ENCODE measurements around the gene C1QTNF1. TPM values are rescaled to one million over a fixed set of nuclear protein-coding genes. Genes with fewer than 3 reads are reported as not detected.

Gene C1QTNF1
- total RNA-seq, 1 experiment from 2014 or later: 4.0 TPM

GRCh38 chr17:79044462-79044861 is 20.5 kb downstream of the C1QTNF1 start:
- intact Hi-C loops (cut with micrococcal nuclease): no loop called here
- CTCF ChIA-PET: interaction anchor here (1.0 to 3.2 kb wide), 7 partner anchors 8 to 348 kb away, joined by 4 to 44 read pairs (median 13); partner anchors contain the start of gene ENGASE
- Histone ChIP-seq H4K20me1 (ENCODE audit: insufficient read depth) (no peaks in the 10 kb centered on the region), H3K27me3 (ENCODE audit: insufficient read depth, low read length) (no peaks in the 10 kb centered on the region), H3K9ac (ENCODE audit: low read length) (no peak overlapping the region), H3K4me3 (replicated peaks in 1 of 2; ENCODE audit: low read depth in 1 of 2, low read length in 2 of 2) (no peak overlapping the region), H3K79me2 (ENCODE audit: insufficient read depth, low read length) (no peaks in the 10 kb centered on the region), H3K4me1 (ENCODE audit: control insufficient read depth in 1 of 2, insufficient read depth in 2 of 2, low read length in 2 of 2) (peaks cover 0 to 13% of the 10 kb centered on the region in 2 experiments; a peak in 3 of 4 replicates), H3K4me2 (ENCODE audit: low read length) (no peak overlapping the region), H3K9me2 (ENCODE audit: insufficient read depth) (no peaks in the 10 kb centered on the region), H2AFZ (ENCODE audit: low read depth, low read length, poor library complexity, severe bottlenecking) (no peak overlapping the region), H3K9me3 (ENCODE audit: control insufficient read depth in 1 of 2, insufficient read depth in 1 of 2, low read depth in 1 of 2, low read length in 2 of 2) (no peaks in the 10 kb centered on the region), H3K36me3 (ENCODE audit: control insufficient read depth in 1 of 2, insufficient read depth in 2 of 2, low read length in 2 of 2) (no peaks in the 10 kb centered on the region), H3K27ac (ENCODE audit: low read depth, low read length) (no peak overlapping the region)
- no TSS peak for BruUV-seq (replicated peaks)
- DNase-seq (ENCODE audit: low read depth, low spot score) (no peak), ATAC-seq (no peak)
- POLR2A ChIA-PET: no interaction called here
- TF ChIP-seq, protein P1, sequence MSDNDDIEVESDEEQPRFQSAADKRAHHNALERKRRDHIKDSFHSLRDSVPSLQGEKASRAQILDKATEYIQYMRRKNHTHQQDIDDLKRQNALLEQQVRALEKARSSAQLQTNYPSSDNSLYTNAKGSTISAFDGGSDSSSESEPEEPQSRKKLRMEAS (IDR thresholded peaks at IDR 0.05): no peak
- TF ChIP-seq POLR2A (IDR thresholded peaks at IDR 0.05; ENCODE audit: borderline replicate concordance, extremely low read depth, insufficient read depth, insufficient read length) (no peak), EZH2phosphoT487 (IDR thresholded peaks at IDR 0.05; ENCODE audit: borderline replicate concordance) (no peak), ZNF274 (IDR thresholded peaks at IDR 0.05; ENCODE audit: low read depth, low read length) (no peak), SRF (IDR thresholded peaks at IDR 0.05; ENCODE audit: low read depth) (no peak), POLR2AphosphoS5 (IDR thresholded peaks at IDR 0.05; ENCODE audit: low read depth, low read length) (no peak), ZFX (IDR thresholded peaks at IDR 0.05) (no peak), CBX3 (IDR thresholded peaks at IDR 0.05; ENCODE audit: low read depth) (no peak), REST (IDR thresholded peaks at IDR 0.05; ENCODE audit: low read depth) (no peak), SP1 (IDR thresholded peaks at IDR 0.05; ENCODE audit: low read depth) (no peak), SIN3A (IDR thresholded peaks at IDR 0.05; ENCODE audit: low read depth) (no peak), EZH2 (IDR thresholded peaks at IDR 0.05) (no peak), ELF1 (IDR thresholded peaks at IDR 0.05; ENCODE audit: borderline replicate concordance, low read depth) (no peak), TCF7L2 (IDR thresholded peaks at IDR 0.05; ENCODE audit: borderline replicate concordance, extremely low read depth, insufficient read depth, insufficient read length) (no peak)
- TF ChIP-seq, protein P2, sequence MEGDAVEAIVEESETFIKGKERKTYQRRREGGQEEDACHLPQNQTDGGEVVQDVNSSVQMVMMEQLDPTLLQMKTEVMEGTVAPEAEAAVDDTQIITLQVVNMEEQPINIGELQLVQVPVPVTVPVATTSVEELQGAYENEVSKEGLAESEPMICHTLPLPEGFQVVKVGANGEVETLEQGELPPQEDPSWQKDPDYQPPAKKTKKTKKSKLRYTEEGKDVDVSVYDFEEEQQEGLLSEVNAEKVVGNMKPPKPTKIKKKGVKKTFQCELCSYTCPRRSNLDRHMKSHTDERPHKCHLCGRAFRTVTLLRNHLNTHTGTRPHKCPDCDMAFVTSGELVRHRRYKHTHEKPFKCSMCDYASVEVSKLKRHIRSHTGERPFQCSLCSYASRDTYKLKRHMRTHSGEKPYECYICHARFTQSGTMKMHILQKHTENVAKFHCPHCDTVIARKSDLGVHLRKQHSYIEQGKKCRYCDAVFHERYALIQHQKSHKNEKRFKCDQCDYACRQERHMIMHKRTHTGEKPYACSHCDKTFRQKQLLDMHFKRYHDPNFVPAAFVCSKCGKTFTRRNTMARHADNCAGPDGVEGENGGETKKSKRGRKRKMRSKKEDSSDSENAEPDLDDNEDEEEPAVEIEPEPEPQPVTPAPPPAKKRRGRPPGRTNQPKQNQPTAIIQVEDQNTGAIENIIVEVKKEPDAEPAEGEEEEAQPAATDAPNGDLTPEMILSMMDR (IDR thresholded peaks at IDR 0.05 in 2 of 3, conservative IDR thresholded peaks at IDR 0.05 in 1 of 3; ENCODE audit: borderline replicate concordance in 1 of 3, insufficient read depth in 1 of 3, low read depth in 2 of 3, low read length in 2 of 3): no peak
- RAD21 ChIA-PET (ENCODE audit: low non-redundant PET in 1 of 2, low total read pairs in 2 of 2, uncharacterized antibody in 2 of 2, unreplicated experiment in 2 of 2): no interaction called here

Measured in HCT116 (cell line).